Glomerular endothelial cell (primary cell): Measurements from ENCODE around the gene GEMIN4. TPM values are rescaled to one million over a fixed set of nuclear protein-coding genes. Genes with fewer than 3 reads are reported as not detected.
"Not testable (repeated sequence)": the region's sequence is repeated elsewhere in the genome, so short reads cannot be mapped to it uniquely, and the experiment has no call there.

Source experiments
- DNase-seq: peaks from one replicate; pipeline ENCODE4 v3.0.0-alpha.2; 2011; ENCODE audit warnings: low read depth, low spot score; ENCODE audit errors: extremely low read depth
- total RNA-seq: library from RNA; depleted of rRNA; stranded (reverse); fragments of >200 nt; gene quantifications from 2 replicates; pipeline ENCODE4 v1.2.3, GENCODE V29; 2015

The GEMIN4 gene
- total RNA-seq, 1 donor from 2014 or later = 18.6 TPM

DNA sequence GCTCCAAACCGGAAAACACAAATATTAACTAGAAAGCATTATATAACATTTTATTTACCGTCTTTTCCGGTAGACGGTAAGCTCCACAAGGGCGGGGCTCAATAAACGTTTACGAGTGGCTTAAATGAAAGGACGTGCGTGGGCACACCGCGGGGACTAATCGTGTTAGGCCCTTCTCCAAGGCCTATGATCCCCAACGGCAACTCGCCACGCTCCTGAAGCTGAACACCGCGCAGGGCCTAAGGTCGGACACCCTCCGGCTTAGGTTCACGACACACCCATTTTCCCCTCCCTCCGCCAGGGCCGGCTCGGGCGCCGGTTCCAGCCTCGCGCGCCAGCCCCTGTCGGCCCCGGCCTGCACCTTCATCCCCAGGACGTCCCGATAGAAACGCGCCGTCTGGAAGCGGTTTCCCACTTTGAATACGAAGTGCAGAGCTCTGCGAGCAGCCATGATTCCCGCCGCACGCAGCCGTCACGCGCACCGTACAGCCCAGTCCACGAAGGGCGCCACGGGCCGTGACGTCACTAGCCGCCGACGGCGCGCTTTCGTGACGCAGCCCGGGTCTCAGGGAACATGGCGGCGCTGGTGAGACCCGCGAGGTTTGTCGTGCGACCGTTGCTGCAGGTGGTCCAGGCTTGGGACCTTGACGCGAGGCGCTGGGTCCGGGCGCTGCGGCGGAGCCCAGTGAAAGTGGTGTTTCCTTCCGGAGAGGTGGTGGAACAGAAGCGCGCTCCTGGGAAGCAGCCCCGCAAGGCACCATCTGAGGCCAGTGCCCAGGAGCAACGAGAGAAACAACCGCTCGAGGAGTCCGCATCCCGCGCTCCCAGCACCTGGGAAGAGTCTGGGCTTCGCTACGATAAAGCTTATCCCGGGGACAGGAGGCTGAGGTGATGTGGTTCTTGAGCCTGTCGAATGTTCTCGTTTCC, 30.0 kb upstream of the GEMIN4 start, which contains the start of the genes GLOD4 and MRM3:
Gene GLOD4, minus strand, starts transcription at position 476 of the 927 bp plus-strand sequence. Its CDS starts 25 bp downstream, at position 451.
Gene MRM3, plus strand, starts transcription at position 549 of the 927 bp plus-strand sequence. Its CDS starts 26 bp downstream, at position 575.
- peak; percentile 44 for DNase-seq

DNA sequence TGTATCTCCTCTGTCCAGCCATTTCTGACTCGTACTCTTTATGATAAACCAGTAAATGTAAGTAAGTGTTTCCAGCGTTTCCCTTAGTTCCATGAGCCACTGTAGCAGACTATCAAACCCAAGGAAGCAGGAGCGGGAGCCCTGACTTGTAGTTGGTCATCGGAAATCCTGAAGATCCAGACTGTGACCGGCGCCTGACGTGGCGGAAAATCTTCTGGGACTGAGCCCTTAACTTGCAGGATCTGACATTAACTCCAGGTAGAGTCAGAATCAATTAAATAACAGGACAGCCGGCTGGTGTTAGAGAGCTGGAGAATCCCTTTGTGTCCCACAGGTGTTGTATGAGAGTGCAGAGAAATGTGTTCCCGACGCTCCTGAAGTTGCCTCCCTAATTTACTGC, 26.0 kb upstream of the GEMIN4 start:
- no peak for DNase-seq

DNA sequence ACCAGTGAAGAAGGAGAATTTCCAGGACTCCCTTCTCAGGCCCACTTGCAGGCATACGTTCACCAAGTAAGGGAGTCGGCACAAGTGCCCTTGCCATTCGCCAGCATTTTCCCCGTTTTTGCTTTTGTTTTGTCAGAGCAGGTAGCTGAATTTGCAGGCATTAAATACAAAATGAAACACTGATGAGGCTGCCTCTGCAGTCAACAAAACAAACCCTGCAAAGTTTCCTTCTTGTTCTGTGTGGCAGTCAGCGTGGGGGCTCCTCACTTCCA, 22.2 kb upstream of the GEMIN4 start:
- DNase-seq = no peak

DNA sequence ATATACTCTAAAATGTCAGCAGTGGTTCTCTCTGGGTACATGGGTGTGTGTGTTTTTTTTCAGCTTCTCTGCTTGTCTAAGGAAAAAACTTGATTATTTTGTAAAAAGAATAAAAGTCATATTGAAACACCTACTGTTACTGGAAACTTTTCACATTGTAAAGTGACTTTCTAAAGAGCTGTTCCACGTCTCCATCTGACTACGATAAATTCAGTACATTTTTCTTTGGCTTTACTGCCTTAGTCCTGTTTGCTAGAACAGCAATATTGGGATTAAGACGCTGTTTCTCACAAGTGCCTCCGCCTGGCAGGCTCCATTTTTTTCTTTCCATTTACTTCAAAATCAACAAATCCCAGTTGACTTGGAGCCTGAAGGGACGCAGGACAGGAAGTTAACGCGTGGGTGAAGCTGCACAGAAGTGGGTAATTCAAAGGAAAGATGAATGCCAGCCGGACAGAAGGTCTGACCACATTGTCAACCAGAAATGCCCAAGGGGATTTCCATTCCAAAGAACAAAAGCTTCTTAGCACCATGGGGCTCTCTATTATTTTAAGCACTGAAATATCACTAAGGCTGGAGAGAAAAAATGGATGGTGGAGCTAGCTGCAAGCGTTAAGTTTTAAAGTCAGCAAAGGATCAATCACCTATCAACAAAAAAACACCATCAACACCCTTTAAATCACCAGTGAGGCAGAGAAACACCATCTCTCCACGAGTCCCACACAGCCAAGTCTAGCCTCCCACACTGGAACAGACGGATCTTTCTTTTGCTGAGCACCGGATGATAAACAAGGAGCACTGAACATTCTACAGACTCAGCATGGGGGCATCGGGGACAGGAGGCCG, 21.6 kb upstream of the GEMIN4 start:
- DNase-seq = no peak

DNA sequence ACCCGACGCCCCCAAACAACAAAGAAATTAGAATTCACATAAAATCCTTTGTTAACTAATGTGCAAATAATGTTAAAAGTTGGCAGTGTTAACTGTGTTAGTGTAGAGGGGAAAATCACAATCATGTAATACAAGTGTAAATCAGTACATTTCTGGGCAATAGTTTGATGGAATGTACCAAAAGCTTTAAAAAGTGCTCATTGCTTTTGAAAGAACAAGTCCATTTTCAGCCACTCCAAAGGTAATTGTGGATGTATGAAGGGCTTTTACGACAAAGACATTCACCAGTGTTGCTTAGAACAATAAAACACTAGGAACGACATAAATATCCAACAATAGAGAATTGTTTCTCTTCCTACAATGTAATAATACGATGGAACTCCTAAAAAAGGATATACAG, 21.0 kb upstream of the GEMIN4 start:
- DNase-seq = no peak

DNA sequence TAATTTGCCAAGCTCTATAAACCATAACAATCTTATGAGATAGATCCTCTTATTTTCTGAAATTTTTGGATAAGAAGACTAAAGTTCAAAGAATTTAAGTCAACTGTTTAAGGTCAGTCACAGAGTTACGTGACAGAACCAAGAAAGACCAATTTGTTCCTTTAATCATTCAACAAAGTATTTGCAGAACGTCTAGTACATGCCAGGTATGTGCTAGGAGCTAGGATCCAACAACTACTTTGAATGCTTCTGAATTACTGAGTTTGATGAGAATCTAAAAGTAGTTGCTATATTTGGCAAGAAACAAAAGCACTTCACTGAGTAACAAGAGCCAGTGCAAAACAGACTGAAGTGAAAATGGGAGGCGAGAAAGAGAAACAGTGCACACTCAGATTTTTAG, 15.0 kb upstream of the GEMIN4 start:
- DNase-seq = no peak

DNA sequence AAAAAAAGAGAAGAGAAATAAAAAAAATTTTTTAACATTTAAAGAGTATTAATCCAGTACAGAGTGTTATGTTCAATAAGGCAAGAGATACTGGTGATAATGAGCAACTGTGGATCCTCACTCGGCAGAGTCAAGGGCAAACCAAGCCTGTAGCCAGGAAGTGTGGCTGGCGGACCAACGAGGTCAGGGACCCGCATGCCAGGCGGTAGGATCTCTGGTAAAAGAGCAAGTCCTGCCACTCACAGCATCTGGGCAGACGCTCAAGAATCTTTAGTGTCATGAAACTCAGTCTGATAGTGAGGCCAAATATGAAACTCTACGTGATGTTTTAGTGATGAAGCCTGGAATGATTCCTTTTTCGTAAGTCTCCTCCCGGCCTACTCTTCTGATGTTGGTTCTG, 8.3 kb upstream of the GEMIN4 start:
- DNase-seq = no peak

DNA sequence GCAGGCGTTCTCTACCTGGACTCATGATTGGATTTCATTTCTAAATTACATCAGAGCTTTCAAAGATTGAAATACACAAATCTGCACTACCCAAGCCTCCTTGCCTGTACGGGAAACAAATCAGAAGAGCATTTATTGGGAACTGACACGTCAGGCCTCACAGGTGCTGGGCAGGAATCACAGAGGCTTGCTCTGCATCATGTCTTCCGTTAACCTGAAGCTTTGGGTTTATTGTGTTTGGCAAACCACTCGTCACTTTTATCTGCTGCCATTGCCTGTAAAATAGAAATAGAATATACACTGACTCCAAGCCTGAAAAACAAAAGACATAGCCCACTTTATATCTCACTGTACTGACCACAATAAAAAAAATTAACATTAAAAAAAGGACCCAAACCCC, 7.9 kb upstream of the GEMIN4 start:
- DNase-seq = no peak

DNA sequence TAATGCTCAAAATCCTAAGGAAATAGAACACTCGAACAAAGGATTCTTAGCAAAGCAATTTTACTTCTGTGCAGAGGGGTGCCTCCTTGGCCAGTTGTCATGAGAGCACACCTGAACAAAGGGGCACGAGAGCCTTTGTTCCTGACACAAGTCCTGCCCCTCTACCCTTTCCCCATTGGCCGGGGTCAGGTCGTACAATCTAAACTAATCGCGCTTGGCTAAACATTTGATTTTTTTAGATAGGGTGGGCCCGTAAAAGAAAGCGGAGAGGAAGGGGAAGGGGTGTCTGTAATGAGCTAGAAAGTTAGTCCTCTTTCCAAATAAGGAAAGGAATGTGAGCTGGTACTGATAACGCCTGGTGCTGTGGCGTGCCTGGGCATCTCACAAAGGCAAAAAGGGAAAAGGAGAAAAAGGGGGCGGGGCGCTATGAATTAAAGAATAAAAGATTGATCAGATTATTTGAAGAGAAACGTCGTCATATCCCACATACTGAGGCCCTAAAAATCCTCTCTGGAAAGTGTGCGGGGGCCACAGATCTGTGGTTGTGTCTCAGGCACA, 4.0 kb upstream of the GEMIN4 start:
- DNase-seq = not testable (repeated sequence)

DNA sequence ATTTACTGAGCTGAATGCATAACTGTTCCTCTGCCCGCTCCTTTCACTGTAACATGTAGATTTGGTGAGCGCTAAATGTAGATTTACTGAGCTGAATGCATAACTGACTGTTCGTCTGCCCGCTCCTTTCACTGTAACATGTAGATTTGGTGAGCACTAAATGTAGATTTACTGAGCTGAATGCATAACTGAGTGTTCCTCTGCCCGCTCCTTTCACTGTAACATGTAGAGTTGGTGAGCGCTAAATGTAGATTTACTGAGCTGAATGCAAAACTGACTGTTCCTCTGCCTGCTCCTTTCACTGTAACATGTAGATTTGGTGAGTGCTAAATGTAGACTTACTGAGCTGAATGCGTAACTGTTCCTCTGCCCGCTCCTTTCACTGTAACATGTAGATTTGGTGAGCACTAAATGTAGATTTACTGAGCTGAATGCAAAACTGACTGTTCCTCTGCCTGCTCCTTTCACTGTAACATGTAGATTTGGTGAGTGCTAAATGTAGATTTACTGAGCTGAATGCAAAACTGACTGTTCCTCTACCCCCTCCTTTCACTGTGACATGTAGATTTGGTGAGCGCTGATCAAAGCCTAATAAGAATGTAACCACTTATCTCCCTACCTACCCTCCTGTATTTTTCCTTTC, 3.4 kb upstream of the GEMIN4 start:
- not testable (repeated sequence) for DNase-seq

DNA sequence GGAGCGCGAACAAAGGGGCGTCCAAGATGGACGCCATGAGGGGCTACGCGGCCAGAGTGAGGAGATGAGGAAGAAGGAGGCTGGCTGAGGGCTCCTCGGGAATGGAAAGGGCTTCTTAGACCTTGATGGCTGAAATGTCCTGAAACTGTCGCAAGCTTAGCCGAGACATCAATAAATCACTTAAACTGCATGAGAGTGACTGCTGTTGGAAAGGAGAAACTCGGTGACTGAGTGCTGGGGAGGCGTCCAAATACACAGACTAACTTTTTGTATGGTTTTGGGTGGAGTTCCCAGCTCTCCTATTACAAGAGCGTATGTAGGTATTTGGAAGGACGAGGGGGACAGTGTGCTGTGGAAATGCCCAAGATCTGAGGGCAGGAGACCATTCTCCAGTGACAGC, 1.4 kb upstream of the GEMIN4 start:
- no peak for DNase-seq

DNA sequence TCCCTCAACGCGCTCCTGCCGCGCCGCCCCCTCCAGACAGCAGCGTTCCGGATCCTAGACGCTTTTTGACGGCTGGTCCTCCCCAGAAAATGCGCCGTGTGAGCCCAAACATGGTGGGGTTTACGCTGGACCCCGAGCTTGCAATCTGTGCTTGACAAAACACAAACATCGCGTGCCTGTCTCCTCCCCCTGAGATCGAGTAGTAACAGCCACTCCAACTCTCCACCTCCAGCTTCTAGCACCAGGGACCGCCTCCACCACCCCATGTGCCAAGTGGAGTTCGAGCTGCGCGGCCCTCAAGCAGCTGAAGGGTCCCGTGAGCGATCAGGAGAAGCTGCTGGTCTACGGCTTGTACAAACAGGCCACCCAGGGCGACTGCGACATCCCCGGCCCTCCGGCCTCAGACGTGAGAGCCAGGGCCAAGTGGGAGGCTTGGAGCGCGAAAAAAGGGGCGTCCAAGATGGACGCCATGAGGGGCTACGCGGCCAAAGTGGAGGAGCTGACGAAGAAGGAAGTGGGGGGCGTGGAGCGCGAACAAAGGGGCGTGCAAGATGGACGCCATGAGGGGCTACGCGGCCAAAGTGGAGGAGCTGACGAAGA, 656 bp upstream of the GEMIN4 start:
- DNase-seq = no peak

DNA sequence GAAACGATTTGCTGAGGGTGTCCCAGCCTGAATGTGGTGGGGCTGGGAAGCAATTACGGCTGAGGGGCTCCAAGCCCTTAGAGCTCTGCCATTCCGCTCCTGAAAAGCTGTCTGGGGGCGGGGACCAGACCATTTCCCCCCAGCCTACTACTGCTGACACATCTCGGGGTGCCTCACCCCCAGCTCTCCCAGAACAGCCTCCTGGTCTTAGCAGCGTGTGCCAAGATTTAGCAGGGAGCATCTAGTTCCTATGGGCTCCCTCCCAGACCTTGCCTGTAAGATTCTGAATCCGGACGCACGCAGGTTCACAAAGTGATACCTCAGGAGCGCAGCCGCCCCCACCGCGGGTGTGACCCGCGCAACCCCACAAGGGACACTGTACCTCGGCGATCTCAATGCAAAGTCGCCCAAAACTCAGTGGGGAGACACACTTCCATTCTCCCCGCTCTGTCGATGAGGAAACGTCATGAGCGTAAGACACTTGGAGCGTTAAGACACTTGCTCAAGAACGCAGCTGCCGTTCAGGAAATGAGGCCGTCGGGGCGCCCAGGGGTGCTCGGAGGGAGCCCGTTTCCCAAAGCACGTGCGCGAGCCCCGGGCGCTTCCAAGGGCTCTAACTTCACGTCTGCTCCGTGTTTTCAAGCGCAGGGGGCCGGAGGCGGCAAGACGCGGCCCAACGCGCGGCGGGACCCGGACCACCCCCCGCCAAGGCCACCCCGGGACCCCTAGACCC, 629 bp downstream of the GEMIN4 start:
- DNase-seq = no peak

DNA sequence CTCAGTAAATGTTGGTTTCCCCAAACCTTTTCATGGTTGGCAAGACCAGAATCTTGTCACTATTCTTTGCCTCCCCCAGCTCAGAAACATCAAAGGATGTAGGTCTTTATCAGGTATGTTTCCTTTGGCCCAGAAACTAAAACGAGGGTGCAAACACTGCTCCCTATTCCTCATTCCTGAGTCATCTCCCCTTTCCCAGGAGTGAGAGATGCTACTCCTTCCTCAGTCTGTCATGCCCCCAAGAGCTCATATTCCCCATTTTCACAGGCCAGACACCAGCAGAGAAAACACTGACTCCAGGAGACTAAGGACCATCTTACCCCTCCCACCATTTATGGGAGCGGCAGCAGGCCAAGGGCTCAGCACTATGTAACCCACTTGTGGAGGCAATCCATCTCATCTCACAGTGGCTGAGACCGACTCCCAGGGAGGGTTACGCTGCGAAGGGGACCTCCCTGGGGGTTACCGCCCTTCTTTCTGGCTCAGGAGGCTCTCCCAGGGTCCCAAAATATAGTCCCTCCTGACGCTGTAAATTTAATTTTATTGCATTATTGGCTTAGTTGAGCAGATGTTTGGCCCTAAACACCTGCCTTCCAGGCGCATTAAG, 1.5 kb downstream of the GEMIN4 start:
- no peak for DNase-seq

DNA sequence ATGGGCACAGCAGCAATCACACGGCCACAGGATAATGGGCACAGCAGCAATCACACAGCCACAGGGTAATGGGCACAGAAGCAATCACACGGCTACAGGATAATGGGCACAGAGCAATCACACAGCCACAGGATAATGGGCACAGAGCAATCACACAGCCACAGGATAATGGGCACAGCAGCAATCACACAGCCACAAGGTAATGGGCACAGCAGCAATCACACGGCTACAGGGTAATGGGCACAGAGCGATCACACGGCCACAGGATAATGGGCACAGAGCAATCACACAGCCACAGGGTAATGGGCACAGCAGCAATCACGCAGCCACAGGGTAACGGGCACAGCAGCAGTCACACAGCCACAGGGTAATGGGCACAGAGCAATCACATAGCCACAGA, 2.7 kb downstream of the GEMIN4 start:
- not testable (repeated sequence) for DNase-seq

DNA sequence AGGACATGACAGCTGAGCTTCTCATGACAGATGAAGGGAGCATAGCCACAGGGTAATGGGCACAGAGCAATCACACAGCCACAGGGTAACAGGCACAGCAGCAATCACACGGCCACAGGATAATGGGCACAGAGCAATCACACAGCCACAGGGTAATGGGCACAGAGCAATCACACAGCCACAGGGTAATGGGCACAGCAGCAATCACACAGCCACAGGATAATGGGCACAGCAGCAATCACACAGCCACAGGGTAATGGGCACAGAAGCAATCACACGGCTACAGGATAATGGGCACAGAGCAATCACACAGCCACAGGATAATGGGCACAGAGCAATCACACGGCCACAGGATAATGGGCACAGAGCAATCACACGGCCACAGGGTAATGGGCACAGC, 3.5 kb downstream of the GEMIN4 start:
- DNase-seq = not testable (repeated sequence)

DNA sequence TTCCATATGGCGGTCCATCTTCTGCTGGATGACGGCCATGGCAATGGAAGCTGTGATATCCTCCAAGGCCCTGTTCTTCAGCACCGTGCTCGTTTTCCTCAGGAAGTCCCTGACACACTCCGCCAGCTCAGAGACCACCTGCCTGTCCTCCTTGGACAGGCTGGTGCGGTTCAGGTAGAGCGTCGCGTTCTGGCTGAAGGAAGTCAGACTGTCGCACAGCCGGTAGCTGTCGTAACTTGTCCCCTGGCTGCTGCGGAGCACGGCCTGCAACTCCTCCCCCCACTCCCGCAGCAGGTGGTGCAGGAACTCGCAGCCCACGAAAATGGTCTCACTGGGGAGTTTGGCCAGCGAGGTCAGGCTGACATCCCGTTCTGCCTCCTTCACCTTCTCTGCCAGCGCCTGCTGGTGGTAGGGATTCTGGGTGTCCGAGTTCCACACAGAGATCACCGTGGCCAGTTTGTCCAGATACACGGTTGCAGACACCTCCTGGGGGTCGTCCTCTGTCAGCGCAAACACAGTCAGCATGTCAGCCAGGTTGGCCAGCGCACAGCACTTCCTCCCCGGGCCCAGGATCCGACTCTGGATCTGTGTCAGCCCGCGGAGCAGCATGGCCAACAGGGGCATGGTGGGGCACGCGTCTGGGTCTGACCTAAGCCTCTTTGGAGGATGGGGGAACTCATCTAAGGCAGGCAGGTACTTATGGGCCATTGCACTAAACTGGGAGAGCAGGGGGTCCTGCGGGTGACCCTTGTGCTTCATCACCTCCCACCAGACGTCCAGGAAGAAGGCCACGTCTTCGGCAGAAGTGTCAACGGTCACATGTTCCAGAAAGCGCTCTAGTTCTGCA, 5.1 kb downstream of the GEMIN4 start:
- no peak for DNase-seq

DNA sequence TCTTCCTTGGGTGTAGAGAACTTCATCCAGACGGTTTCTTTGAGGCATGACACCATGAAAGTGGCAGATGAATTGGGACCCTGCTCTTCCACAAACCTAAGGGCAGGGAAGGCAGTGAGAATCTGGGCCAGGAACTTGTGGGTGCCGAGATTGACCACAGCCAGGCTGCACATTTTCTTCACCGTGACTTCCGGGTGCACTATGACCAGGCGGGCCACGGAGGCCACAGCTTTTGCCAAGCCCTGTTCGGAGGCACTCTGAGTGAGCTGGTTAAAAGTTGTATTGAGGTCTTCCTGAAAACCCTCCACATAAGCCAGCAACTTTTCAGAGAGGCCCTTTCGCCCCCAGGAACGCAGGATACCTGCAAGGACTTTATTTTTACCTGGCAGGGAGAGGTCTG, 5.9 kb downstream of the GEMIN4 start:
- no peak for DNase-seq

DNA sequence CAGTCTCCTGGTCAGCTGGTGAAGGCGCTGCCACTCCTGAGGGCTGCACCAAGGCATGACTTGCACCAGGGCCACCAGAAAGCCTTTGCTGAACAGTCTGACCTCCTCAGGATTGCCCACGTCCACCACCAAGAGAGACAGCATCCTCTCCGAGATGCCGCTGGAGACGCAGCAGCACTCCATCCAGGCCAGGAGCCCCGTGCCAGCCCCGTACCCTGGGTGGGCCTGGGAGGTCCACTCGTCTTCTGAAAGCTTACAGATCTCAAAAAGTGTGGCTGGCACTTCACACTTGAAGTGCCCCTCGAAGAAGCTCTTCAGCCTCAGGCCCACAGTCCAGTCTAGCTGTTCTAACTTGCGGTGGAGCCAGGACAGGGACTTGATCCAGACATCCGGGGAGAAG, 6.7 kb downstream of the GEMIN4 start:
- no peak for DNase-seq
